GM19240 (cell line): ENCODE measurements around the gene DGKE.

Experiments used
- DNase-seq: peaks from one replicate; pipeline ENCODE4 v3.0.0; 2011; ENCODE audit warnings: low spot score; ENCODE audit not compliant: insufficient read length

The DGKE gene

DNA sequence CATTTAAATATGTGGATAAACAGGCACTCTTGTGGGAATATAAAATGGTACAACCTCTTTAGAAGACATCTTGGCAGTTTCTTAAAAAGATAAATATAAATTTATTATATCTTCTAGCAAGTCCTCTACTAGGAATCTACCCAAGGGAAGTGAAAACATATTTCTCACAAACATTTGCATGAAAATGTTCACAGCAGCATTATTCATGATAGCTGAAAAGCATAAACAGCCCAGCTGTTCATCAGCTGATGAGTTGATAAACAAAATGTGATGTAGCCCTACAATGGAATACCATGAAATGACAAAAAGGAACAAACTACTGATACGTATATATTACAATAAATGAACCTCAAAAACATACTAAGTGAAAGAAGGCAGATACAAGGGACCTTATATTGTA is 12.0 kb downstream of the DGKE start:
- no peak for DNase-seq

DNA sequence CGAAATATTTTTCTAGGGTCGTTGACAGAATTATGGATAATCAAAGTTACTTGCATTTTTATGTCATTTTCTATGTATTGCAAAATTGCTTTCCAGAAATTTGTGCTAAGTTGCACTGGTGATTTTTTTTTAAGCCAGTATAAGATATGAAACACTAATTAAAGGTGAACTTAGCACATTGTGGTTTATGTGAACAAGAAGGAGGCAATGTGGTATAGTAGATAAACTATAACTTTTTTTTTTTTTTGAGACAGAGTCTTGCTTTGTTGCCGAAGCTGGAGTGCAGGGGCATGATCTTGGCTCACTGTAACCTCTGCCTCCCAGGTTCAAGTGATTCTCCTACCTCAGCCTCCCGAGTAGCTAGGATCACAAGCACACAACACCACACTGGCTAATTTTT is 13.2 kb downstream of the DGKE start:
- no peak for DNase-seq

DNA sequence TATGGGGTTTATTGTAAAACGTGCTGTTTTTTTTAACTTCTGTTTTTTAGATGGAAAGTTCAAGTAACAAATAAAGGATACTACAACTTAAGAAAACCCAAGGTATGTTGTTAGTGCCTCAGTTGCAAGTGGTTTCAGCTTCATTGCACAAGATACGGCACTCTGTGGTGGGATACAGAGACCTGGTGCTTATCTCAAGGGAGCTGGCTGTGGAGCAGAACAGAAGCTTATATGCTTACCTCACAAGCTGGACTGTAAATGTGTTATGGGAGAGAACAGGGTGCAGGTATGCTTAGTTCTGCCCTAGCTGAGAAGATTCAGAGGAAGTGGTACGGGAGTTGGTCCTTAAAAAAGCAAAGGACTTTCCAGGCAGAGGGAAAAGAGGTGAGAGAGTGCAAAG is 15.2 kb downstream of the DGKE start:
- DNase-seq = no peak

- DNase-seq = no peak
Observed at GRCh38 chr17:56850591-56850990, 16.6 kb downstream of the DGKE start.

- DNase-seq = no peak
Observed at GRCh38 chr17:56851008-56851407, 17.1 kb downstream of the DGKE start.

- DNase-seq = no peak
Observed at GRCh38 chr17:56861899-56862298, 27.9 kb downstream of the DGKE start.

DNA sequence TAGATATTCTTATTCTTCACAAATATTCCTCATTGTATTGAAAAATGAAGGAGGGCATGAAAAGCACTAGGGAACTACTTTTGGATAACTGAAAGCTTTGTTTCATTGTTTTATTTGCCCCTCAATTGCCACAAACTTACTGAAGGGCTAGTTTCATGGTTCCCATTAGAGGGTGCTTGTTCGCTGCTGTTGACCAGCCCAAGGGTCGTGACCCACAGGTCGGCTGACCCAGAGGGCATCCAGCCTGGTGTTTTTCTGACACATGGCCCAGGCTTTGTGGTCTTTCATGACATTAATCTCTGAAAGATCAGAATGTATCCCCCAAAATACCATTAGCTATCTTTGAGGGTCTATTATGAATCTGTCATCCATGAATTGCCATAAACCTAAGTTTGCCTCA is 30.0 kb downstream of the DGKE start:
- no peak for DNase-seq

- no peak for DNase-seq
Observed at GRCh38 chr17:56866076-56866475, 32.1 kb downstream of the DGKE start.

DNA sequence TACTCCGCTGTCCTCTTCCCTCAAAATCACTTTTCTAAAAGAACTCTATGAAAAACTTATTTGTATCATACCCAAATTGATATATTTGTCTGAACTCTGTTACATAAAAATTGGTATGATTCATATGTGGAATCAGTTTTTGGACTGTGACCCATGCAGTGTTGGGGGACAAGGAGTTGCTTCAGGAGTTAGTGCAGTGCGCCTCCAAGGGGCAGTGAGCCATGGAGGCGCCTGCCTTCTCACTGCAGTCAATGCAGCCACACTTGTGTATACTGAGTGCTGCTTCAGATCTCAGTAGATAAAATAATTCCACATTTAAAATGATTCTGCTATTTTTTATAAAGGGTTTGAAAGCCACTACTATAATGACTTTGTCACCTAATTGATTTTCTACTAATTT is 32.5 kb downstream of the DGKE start:
- DNase-seq = no peak

GRCh38 chr17:56867948-56868376 is 34.0 kb downstream of the DGKE start:
- DNase-seq = no peak

- no peak for DNase-seq
Observed at GRCh38 chr17:56868716-56869115, 34.8 kb downstream of the DGKE start.

DNA sequence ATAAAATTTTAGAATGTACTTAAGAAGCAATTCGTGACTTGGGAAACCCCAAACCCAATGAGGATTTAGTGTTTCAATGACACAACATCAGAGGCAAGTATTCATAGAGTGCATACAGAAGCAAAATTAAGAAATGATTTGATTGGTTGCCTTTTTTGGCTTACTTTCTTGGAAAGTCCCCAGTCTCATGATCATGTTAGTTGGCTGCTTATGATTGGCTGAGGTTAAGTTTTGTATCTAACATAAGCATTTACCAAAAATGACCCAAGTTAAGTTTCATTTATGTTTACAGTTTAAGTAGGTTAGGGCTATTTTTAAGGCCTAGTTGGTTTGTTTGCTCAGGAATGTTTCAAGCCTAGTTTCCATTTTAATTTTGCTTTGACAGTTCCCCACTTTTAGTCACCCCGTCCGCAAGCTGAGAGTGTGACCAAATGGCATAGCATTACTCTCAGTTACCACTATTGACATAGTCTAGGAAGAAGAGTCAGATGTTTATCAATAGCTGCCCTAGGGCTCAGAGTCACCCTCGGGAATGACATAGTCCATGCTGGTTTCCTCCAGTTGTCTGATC is 36.2 kb downstream of the DGKE start:
- DNase-seq = no peak

DNA sequence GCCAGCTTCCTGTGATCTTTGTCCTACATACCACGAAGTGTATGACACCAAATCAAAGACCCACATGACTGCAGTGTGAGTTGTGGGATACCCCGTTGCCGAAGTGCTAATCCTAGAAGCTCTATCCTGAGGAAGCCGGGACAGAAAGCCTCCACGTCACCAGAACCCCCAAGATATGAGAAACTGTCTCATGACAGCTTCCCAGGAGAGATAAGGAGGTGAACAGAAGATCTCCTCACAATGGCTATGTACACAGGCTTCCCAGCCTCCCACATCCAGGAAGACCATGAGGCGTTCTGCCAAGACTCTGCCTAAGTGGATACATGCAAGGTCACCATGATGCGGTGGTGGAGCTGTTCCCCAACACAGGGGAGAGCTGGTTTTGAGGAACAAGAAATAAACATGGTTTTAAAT is 42.8 kb downstream of the DGKE start:
- no peak for DNase-seq

- no peak for DNase-seq
Observed at GRCh38 chr17:56879280-56879679, 45.3 kb downstream of the DGKE start.

DNA sequence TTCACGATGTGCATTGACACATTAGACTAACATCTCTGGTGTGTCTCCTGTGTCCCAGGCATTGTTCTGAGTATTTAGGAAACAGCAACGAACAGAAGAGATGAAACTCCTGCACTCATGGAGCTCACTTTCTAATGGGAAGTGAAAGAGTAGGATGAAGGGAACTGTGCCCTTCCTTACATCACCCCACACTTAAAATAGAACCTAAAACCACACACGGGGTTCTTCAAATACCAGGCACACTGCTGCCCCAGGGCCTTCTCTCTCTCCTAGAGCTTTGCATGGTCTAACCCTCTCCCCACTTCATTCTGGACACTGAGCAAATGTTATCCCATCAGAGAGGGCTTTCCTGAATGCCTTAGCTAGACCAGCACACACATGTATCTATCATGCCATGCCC is 46.2 kb downstream of the DGKE start:
- no peak for DNase-seq

GRCh38 chr17:56880571-56880970 is 46.6 kb downstream of the DGKE start:
- no peak for DNase-seq

DNA sequence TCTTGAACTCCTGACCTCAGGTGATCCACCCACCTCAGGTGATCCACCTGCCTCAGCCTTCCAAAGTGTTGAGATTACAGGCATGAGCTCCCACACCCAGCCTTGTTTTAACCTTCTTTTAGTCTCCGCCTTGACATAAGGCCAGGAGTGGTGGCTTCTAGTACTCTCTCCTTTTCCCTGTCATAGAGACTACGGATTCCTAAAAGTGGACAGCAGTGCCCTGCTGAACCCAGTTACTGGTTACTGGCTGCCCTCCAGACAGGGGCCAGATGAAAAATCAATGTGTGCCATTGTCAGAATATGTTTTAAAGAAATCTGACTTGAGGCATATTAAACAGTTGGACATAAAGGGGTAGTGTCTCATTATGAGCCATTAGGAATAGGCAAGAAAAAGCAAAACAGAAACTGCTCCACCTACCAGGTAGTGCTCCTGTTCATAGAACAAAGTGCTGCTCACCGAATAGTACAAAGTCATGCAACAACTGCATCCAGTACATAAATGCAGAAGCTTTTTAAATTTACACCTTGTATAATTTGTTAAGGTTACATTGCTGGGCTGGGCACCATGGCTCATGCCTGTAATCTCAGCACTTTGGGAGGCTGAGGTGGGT is 47.8 kb downstream of the DGKE start:
- DNase-seq = no peak

DNA sequence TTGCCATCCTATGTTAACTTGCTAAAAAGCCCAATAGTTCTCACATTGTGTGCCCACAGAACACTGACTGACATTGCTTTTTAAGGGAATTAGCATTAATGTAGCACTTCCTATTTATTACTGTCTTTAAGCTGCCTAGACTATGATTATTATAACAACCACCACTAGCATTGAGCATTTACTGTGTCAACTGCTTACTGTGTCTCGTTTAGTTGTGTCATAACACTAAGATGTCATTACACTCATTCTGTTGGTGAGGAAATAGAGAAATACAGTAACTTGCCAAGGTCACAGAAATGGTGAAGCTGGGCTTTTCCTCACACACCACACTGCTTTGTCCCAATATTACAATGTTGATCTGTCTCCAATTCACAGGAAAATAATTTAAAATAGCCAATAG is 49.7 kb downstream of the DGKE start:
- DNase-seq = no peak

DNA sequence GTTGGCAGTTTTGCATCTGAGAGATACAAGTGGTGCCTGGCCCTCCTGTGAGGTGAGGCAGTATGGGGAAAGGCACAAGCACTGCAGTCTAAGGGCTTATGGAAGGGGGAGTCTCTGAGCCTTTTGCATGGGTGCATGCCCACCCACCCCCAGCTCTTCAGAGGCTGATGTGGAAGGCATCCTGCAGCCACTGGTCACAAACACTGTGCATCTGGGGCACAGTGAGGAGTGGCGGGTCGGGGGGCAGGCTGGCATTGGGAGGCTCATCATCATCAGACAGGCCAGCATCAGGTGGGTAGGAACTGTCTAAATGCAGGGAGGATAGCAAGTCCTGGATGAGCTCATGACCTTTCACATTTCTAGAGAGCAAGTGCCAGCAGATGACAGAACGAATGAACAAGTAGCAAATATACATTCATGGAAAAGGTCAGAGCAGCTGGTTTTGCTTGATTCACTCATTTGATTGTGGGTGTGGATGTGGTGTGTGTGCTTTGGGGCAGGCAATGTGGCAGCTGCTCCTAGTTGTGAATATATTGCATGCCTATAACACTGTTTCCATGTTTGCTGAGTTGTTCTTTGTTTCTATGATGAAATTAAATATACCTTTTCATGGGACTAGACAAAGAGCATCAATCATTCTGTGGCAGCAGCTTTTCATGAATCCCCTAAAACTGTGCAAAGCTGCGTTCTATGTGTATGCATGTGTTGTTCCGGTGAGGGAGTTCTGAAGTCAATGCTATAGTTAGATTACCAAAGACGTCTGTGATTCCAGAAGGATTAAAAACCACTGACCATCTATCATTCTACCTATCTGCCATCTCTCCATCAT is 50.7 kb downstream of the DGKE start:
- DNase-seq = no peak

- DNase-seq = no peak
Observed at GRCh38 chr17:56885312-56885657, 51.3 kb downstream of the DGKE start.

DNA sequence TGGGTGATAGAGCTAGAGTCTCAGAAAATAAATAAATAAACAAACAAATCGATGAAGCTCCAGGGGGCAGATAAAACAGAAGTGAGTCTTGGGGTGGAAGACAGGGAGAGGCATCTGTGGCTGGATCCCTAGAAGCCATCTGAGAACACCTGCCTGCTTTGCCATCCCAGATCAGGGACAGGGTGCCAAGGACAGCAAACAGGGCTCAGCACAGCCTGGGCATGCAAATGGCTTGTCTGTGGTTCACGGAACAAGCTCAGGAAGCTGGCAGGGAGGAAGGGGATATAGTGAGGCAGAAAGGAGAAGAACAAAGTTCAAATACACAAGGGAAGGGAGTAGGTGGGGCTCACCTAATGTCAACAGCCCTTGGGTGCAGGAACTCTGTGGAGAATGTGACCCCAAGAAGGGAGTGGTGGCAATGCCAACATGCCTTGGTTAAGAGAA is 52.4 kb downstream of the DGKE start:
- no peak for DNase-seq

- DNase-seq = no peak
Observed at GRCh38 chr17:56887105-56887504, 53.2 kb downstream of the DGKE start.
